K562 (cell line): ENCODE measurements around the gene NUP155. TPM values are rescaled to one million over a fixed set of nuclear protein-coding genes. Genes with fewer than 3 reads are reported as not detected.

ENCODE experiments used
- BHLHE40 ChIP-seq: IDR thresholded peaks from 2 replicates; pipeline ENCODE4 v1.6.1; 2011; ENCODE audit warnings: low read length, improper control_type of control experiment
- CBX8 ChIP-seq: fragments of 200-600 bp; sonication (generic); IDR thresholded peaks from 2 replicates; pipeline ENCODE4 v1.6.1; 2012; ENCODE audit warnings: borderline replicate concordance, mixed run types, low read depth, mild to moderate bottlenecking, moderate library complexity, mixed read lengths, low read length, control low read depth, inconsistent platforms; ENCODE audit not compliant: poor library complexity, severe bottlenecking; ENCODE audit errors: extremely low read depth
- CC2D1A ChIP-seq: fragments of 450-650 bp; IDR thresholded peaks from 2 replicates; pipeline ENCODE4 v1.6.1; 2017; ENCODE audit warnings: mild to moderate bottlenecking
- ILF3 ChIP-seq: fragments of 450-650 bp; IDR thresholded peaks from 2 replicates; pipeline ENCODE4 v1.6.1; 2018; ENCODE audit warnings: antibody characterized with exemption, mild to moderate bottlenecking, moderate library complexity, borderline replicate concordance
- NFIC ChIP-seq: fragments of 450-650 bp; IDR thresholded peaks from 2 replicates; pipeline ENCODE4 v1.6.1; 2017; ENCODE audit warnings: mild to moderate bottlenecking, inconsistent platforms
- NR2F6 ChIP-seq: fragments of 450-650 bp; formaldehyde crosslinking; IDR thresholded peaks from 2 replicates; pipeline ENCODE4 v1.4.0; 2020; ENCODE audit warnings: mild to moderate bottlenecking
- PHB2 ChIP-seq: fragments of 450-650 bp; IDR thresholded peaks from 2 replicates; pipeline ENCODE4 v1.6.1; 2017; ENCODE audit warnings: low read depth
- RBM22 ChIP-seq: fragments of 200-400 bp; formaldehyde crosslinking; IDR thresholded peaks from 2 replicates; pipeline ENCODE4 v1.6.1; 2018; ENCODE audit warnings: low read length, low read depth; ENCODE audit not compliant: poor library complexity, severe bottlenecking
- THRAP3 ChIP-seq: fragments of 450-650 bp; IDR thresholded peaks from 2 replicates; pipeline ENCODE4 v1.6.1; 2016; ENCODE audit warnings: mild to moderate bottlenecking, inconsistent platforms, borderline replicate concordance
- ZBTB8A ChIP-seq: fragments of 450-650 bp; IDR thresholded peaks from 2 replicates; pipeline ENCODE4 v1.6.1; 2018; ENCODE audit warnings: mild to moderate bottlenecking, moderate library complexity; ENCODE audit not compliant: partially characterized antibody
- ZNF134 ChIP-seq: fragments of 250-450 bp; sonication (Bioruptor Pico); conservative IDR thresholded peaks from 2 replicates; pipeline ENCODE4 v1.4.0; 2020
- ZNF584 ChIP-seq: fragments of 200-800 bp; sonication (Bioruptor generic); IDR thresholded peaks from 2 replicates; pipeline ENCODE4 v1.6.1; 2016; ENCODE audit warnings: low read depth, mild to moderate bottlenecking, missing genetic modification characterization, missing compliant biosample characterization
- ZNF589 ChIP-seq: fragments of 200-800 bp; sonication (Bioruptor generic); IDR thresholded peaks from 2 replicates; pipeline ENCODE4 v1.6.1; 2016; ENCODE audit warnings: low read depth, missing genetic modification characterization, missing compliant biosample characterization
- polyA plus RNA-seq, 8 experiments: library from polyadenylated mRNA; depleted of rRNA in 4 of 8; stranded (reverse) in 5 of 8; unstranded in 3 of 8; fragments of >200 nt; fragmentation: Nextera tagmentation in 2 of 8; fragmentation: Illumina TruSeq in 1 of 8; extraction: Ambion mirVana in 2 of 8; extraction: Trizol in 1 of 8; gene quantifications; 2 replicates each; pipeline versions ENCODE4 v1.2.1 to v1.2.3, GENCODE V29; 2011 to 2014; ENCODE audit warnings: inconsistent platforms in 1 of 8, missing spikeins in 1 of 8
- total RNA-seq, 7 experiments: library from RNA; depleted of rRNA in 6 of 7; stranded (reverse); fragments of >200 nt in 6 of 7; fragmentation: Illumina TruSeq in 2 of 7; extraction: Trizol in 2 of 7; gene quantifications; 2 replicates each; pipeline versions ENCODE4 v1.2.1 to v1.2.3, GENCODE V29; 2011 to 2021; ENCODE audit warnings: low replicate concordance in 1 of 7
- TF ChIP-seq, protein P1 (sequence below), 2 experiments: fragments of 450-650 bp; formaldehyde crosslinking in 1 of 2; IDR thresholded peaks; 2 replicates each; pipeline versions ENCODE4 v1.4.0 to v1.6.1; 2014 to 2020; ENCODE audit warnings: mild to moderate bottlenecking in 2 of 2, borderline replicate concordance in 1 of 2, low read depth in 1 of 2
- TF ChIP-seq, protein P2 (sequence below): fragments of 200-800 bp; sonication (Bioruptor generic); IDR thresholded peaks from 2 replicates; pipeline ENCODE4 v1.6.1; 2017; ENCODE audit warnings: missing genetic modification characterization, missing compliant biosample characterization
- TF ChIP-seq, protein P3 (sequence below): IDR thresholded peaks from 3 replicates; pipeline ENCODE4 v1.6.1; 2011; ENCODE audit warnings: borderline replicate concordance, mild to moderate bottlenecking; ENCODE audit not compliant: insufficient read length, insufficient read depth

NUP155 gene
- total and polyA plus RNA-seq, 9 of the 15 experiments (the other 6 are each of a cell fraction or from before 2014, with no cell fraction given), result 39.3 to 130 (median 77.0) TPM

DNA sequence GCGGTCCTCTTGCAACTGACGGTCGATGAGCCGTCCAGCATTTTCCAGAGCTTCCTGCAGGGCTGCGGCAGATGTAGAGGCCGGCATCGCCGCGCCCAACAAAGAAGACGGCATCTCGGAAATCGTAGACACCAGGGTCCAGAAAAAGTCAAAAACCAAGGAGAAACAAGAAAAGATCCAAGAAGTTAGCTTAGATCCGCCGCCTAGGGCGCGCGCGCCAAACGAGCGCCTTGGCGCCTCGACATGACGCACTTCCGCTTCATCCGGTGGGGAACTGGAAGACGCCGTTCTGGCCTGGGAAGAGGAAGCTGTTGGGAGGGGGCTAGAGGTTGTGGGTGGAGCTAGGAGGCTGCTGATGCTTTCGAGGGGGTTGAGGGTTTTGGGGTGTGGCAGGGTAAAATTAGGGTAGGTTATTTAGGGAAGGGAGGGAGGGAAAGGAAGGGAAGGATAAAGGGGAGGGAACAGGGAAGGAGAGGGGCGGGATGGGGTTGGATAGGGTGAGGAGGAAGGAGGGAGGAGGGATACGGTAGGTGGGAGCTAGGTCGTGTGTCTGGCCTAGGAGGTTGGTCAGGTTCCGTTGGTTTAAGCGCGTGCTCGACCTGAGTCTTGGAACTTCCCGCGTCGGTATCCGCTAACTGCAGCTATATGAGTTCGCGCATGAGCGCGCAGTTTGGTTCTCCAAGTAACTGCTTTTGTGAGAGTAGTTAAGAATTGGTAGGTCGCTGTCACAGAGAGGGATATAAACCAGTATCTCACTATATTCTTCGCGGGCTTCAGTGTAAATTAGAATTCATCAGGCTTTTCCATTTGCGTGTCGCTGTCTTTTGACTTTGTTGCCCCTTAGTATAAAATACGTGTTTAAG lies at the start of gene NUP155 (continued):
- TF ChIP-seq, protein P1, sequence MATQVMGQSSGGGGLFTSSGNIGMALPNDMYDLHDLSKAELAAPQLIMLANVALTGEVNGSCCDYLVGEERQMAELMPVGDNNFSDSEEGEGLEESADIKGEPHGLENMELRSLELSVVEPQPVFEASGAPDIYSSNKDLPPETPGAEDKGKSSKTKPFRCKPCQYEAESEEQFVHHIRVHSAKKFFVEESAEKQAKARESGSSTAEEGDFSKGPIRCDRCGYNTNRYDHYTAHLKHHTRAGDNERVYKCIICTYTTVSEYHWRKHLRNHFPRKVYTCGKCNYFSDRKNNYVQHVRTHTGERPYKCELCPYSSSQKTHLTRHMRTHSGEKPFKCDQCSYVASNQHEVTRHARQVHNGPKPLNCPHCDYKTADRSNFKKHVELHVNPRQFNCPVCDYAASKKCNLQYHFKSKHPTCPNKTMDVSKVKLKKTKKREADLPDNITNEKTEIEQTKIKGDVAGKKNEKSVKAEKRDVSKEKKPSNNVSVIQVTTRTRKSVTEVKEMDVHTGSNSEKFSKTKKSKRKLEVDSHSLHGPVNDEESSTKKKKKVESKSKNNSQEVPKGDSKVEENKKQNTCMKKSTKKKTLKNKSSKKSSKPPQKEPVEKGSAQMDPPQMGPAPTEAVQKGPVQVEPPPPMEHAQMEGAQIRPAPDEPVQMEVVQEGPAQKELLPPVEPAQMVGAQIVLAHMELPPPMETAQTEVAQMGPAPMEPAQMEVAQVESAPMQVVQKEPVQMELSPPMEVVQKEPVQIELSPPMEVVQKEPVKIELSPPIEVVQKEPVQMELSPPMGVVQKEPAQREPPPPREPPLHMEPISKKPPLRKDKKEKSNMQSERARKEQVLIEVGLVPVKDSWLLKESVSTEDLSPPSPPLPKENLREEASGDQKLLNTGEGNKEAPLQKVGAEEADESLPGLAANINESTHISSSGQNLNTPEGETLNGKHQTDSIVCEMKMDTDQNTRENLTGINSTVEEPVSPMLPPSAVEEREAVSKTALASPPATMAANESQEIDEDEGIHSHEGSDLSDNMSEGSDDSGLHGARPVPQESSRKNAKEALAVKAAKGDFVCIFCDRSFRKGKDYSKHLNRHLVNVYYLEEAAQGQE (IDR thresholded peaks at IDR 0.05; ENCODE audit: borderline replicate concordance), result no peak; the same call in 1 of the 2 replicates
- TF ChIP-seq, protein P1 (CRISPR knock-in tag; IDR thresholded peaks at IDR 0.05; ENCODE audit: low read depth), result no peak
- TF ChIP-seq THRAP3 (peak; percentile 96; the same call in 1 of the 2 replicates), ZNF134 (CRISPR knock-in tag) (no peak), CC2D1A (peak; percentile 95), ILF3 (no peak; the same call in 1 of the 2 replicates), ZNF589 (CRISPR knock-in tag) (no peak), CBX8 (no peak), RBM22 (no peak), NFIC (peak; percentile 67), ZNF584 (CRISPR knock-in tag) (no peak), BHLHE40 (peak; percentile 51), PHB2 (peak; percentile 88), NR2F6 (CRISPR knock-in tag) (no peak), ZBTB8A (no peak)
- TF ChIP-seq, protein P2, sequence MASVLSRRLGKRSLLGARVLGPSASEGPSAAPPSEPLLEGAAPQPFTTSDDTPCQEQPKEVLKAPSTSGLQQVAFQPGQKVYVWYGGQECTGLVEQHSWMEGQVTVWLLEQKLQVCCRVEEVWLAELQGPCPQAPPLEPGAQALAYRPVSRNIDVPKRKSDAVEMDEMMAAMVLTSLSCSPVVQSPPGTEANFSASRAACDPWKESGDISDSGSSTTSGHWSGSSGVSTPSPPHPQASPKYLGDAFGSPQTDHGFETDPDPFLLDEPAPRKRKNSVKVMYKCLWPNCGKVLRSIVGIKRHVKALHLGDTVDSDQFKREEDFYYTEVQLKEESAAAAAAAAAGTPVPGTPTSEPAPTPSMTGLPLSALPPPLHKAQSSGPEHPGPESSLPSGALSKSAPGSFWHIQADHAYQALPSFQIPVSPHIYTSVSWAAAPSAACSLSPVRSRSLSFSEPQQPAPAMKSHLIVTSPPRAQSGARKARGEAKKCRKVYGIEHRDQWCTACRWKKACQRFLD, result 0 out of 2 replicates have a peak, but pooled peaks have one; percentile 82
- TF ChIP-seq, protein P3, sequence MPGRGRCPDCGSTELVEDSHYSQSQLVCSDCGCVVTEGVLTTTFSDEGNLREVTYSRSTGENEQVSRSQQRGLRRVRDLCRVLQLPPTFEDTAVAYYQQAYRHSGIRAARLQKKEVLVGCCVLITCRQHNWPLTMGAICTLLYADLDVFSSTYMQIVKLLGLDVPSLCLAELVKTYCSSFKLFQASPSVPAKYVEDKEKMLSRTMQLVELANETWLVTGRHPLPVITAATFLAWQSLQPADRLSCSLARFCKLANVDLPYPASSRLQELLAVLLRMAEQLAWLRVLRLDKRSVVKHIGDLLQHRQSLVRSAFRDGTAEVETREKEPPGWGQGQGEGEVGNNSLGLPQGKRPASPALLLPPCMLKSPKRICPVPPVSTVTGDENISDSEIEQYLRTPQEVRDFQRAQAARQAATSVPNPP, result no peak
